HG03460 (cell line): Measurements from ENCODE around the gene POTEJ.
"Not testable (repeated sequence)": the region's sequence is repeated elsewhere in the genome, so short reads cannot be mapped to it uniquely, and the experiment has no call there.

Experiments used
- ATAC-seq: cut with Tn5 transposase; IDR thresholded peaks from one replicate; pipeline ENCODE4 v1.9.1; 2021; ENCODE audit not compliant: unreplicated experiment

POTEJ gene

GRCh38 chr2:130601648-130602302, 9.5 kb upstream of the POTEJ start:
- not testable (repeated sequence) for ATAC-seq

- ATAC-seq = not testable (repeated sequence)
These were observed 2.8 kb upstream of the POTEJ start for GRCh38 chr2:130608276-130609001.

- ATAC-seq = not testable (repeated sequence)
These were observed 2.0 kb upstream of the POTEJ start for GRCh38 chr2:130609002-130609920.

- not testable (repeated sequence) for ATAC-seq
These were observed 754 bp upstream of the POTEJ start for GRCh38 chr2:130610486-130610885.

- not testable (repeated sequence) for ATAC-seq
These were observed 17.7 kb downstream of the POTEJ start for GRCh38 chr2:130628784-130629475.

GRCh38 chr2:130638973-130639372, 27.7 kb downstream of the POTEJ start:
- not testable (repeated sequence) for ATAC-seq

GRCh38 chr2:130641688-130642087, 30.4 kb downstream of the POTEJ start:
- ATAC-seq = not testable (repeated sequence)

- ATAC-seq = not testable (repeated sequence)
These were observed 38.0 kb downstream of the POTEJ start for GRCh38 chr2:130649285-130649684.

GRCh38 chr2:130664506-130664905, 53.3 kb downstream of the POTEJ start:
- not testable (repeated sequence) for ATAC-seq

GRCh38 chr2:130665596-130665995, 54.4 kb downstream of the POTEJ start:
- ATAC-seq = not testable (repeated sequence)

- ATAC-seq = not testable (repeated sequence)
These were observed 56.3 kb downstream of the POTEJ start for GRCh38 chr2:130667516-130667915.

- ATAC-seq = not testable (repeated sequence)
These were observed 58.9 kb downstream of the POTEJ start for GRCh38 chr2:130670026-130670745.

GRCh38 chr2:130692041-130692770, 81.0 kb downstream of the POTEJ start:
- not testable (repeated sequence) for ATAC-seq

GRCh38 chr2:130693474-130693873, 82.2 kb downstream of the POTEJ start:
- ATAC-seq = not testable (repeated sequence)

GRCh38 chr2:130703250-130703649, 92.0 kb downstream of the POTEJ start:
- not testable (repeated sequence) for ATAC-seq
